ENCODE results near the gene ZSCAN23. TPM values are rescaled to one million over a fixed set of nuclear protein-coding genes. Genes with fewer than 3 reads are reported as not detected.

ZSCAN23 gene
- total and polyA plus RNA-seq, 9 of the 15 experiments (the other 6 are each of a cell fraction or from before 2014, with no cell fraction given), result 0.05 to 0.29 (median 0.21) TPM; not detected in 1

DNA sequence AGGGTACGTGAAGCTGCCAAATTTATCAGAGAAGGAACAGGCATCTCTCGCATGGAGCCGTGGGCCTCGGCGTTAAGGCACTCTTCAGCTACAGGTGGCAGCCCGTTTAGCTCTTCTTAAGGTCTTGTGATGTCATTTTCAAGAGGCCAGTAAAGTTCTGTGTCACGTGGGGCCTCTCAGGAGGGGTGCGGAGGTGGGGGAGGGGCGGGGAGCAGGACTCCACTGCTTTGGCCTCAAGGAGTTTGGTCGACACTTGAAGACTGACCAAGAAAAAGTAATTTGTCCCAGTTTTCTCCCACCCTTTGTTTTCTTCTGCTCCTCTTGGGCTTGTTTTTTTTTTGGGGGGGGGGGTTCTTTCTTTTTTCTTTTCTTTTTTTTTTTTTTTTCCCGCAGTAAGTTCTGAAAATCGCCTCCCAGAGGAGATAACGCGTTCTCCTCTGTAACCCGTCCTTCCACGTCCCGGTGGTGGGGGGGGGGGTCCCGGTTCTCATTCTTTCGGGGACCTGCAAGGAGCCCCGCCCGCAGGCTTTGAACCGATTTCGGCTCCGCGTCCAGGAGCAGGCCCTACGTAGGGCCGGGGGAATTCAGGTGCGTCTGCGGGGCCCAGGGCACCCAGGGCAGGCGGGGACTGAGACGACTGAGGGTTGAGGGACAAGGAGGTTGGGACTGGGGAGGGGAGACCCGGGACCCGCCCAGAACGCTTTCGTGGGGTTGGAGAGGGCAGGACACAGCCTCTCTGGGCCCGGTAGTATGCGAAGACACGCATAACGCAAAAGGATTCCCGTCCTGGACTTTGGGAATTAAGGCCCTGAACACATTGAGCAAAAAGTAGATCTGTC, 46.3 kb upstream of the ZSCAN23 start (continued):
- no peak for TF ChIP-seq WHSC1 (IDR thresholded peaks at IDR 0.05; ENCODE audit: low read length)
- TF ChIP-seq, protein P1, sequence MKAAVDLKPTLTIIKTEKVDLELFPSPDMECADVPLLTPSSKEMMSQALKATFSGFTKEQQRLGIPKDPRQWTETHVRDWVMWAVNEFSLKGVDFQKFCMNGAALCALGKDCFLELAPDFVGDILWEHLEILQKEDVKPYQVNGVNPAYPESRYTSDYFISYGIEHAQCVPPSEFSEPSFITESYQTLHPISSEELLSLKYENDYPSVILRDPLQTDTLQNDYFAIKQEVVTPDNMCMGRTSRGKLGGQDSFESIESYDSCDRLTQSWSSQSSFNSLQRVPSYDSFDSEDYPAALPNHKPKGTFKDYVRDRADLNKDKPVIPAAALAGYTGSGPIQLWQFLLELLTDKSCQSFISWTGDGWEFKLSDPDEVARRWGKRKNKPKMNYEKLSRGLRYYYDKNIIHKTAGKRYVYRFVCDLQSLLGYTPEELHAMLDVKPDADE (conservative IDR thresholded peaks at IDR 0.05; ENCODE audit: control insufficient read depth, low read depth, low read length), result no peak; the same call in 1 of the 2 replicates
- TF ChIP-seq, protein P2, sequence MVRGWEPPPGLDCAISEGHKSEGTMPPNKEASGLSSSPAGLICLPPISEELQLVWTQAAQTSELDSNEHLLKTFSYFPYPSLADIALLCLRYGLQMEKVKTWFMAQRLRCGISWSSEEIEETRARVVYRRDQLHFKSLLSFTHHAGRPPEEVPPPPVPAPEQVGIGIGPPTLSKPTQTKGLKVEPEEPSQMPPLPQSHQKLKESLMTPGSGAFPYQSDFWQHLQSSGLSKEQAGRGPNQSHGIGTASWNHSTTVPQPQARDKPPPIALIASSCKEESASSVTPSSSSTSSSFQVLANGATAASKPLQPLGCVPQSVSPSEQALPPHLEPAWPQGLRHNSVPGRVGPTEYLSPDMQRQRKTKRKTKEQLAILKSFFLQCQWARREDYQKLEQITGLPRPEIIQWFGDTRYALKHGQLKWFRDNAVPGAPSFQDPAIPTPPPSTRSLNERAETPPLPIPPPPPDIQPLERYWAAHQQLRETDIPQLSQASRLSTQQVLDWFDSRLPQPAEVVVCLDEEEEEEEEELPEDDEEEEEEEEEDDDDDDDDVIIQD (CRISPR knock-in tag; IDR thresholded peaks at IDR 0.05), result no peak
- TF ChIP-seq ZKSCAN1 (IDR thresholded peaks at IDR 0.05; ENCODE audit: low read depth, low read length), result no peak; the same call in 1 of the 2 replicates
- TF ChIP-seq KAT2B (IDR thresholded peaks at IDR 0.05; ENCODE audit: low read depth, low read length), result no peak
- TF ChIP-seq, protein P3, sequence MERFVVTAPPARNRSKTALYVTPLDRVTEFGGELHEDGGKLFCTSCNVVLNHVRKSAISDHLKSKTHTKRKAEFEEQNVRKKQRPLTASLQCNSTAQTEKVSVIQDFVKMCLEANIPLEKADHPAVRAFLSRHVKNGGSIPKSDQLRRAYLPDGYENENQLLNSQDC (CRISPR knock-in tag; IDR thresholded peaks at IDR 0.05), result no peak
- TF ChIP-seq, protein P4, sequence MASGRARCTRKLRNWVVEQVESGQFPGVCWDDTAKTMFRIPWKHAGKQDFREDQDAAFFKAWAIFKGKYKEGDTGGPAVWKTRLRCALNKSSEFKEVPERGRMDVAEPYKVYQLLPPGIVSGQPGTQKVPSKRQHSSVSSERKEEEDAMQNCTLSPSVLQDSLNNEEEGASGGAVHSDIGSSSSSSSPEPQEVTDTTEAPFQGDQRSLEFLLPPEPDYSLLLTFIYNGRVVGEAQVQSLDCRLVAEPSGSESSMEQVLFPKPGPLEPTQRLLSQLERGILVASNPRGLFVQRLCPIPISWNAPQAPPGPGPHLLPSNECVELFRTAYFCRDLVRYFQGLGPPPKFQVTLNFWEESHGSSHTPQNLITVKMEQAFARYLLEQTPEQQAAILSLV (tag; IDR thresholded peaks at IDR 0.05), result no peak
- peak; percentile 62; the same call in 1 of the 2 replicates for TF ChIP-seq BCL6 (CRISPR knock-in tag; IDR thresholded peaks at IDR 0.05)
- 0 out of 2 replicates have a peak, but pooled peaks have one; percentile 2 for TF ChIP-seq RNF2 (IDR thresholded peaks at IDR 0.05)
- TF ChIP-seq, protein P5, sequence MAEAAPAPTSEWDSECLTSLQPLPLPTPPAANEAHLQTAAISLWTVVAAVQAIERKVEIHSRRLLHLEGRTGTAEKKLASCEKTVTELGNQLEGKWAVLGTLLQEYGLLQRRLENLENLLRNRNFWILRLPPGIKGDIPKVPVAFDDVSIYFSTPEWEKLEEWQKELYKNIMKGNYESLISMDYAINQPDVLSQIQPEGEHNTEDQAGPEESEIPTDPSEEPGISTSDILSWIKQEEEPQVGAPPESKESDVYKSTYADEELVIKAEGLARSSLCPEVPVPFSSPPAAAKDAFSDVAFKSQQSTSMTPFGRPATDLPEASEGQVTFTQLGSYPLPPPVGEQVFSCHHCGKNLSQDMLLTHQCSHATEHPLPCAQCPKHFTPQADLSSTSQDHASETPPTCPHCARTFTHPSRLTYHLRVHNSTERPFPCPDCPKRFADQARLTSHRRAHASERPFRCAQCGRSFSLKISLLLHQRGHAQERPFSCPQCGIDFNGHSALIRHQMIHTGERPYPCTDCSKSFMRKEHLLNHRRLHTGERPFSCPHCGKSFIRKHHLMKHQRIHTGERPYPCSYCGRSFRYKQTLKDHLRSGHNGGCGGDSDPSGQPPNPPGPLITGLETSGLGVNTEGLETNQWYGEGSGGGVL (CRISPR knock-in tag; IDR thresholded peaks at IDR 0.05), result no peak
- TF ChIP-seq ZNF77 (CRISPR knock-in tag; IDR thresholded peaks at IDR 0.05), result no peak
